ENCODE results near the gene CCDC88C.

The CCDC88C gene

GRCh38 chr14:91337699-91338335, 79.8 kb downstream of the CCDC88C start:
- H3K36me3 ChIP-seq (ENCODE audit: insufficient read depth, low read length), result peaks cover 73% of the 10 kb centered on the region
- H3K27me3 ChIP-seq (ENCODE audit: insufficient read depth, low read length), result no peaks in the 10 kb centered on the region
- no peaks in the 10 kb centered on the region for H3K4me1 ChIP-seq (ENCODE audit: insufficient read depth, low read length)
- no peak overlapping the region for H3K9ac ChIP-seq (ENCODE audit: low read depth, low read length)
- H3K9me3 ChIP-seq (ENCODE audit: insufficient read depth, low read depth, low read length), result no peaks in the 10 kb centered on the region
- WGBS, result 96% methylated on average over 23 of the region's 23 CpGs
- H3K4me3 ChIP-seq (ENCODE audit: low read length), result no peak overlapping the region
- no peak overlapping the region for H3K27ac ChIP-seq (ENCODE audit: low read depth, low read length)

- Histone ChIP-seq H3K36me3 (ENCODE audit: insufficient read depth, low read length) (peaks cover 61% of the 10 kb centered on the region), H3K9ac (ENCODE audit: low read depth, low read length) (no peak overlapping the region), H3K4me3 (ENCODE audit: low read length) (no peak overlapping the region), H3K27me3 (ENCODE audit: insufficient read depth, low read length) (no peaks in the 10 kb centered on the region), H3K4me1 (ENCODE audit: insufficient read depth, low read length) (no peaks in the 10 kb centered on the region), H3K27ac (ENCODE audit: low read depth, low read length) (no peak overlapping the region), H3K9me3 (ENCODE audit: insufficient read depth, low read depth, low read length) (no peaks in the 10 kb centered on the region)
- WGBS, result 98% methylated on average over 9 of the region's 9 CpGs
Observed at GRCh38 chr14:91336093-91336450, 81.5 kb downstream of the CCDC88C start.

GRCh38 chr14:91335191-91336092, 82.2 kb downstream of the CCDC88C start:
- Histone ChIP-seq H3K36me3 (ENCODE audit: insufficient read depth, low read length) (peaks cover 59% of the 10 kb centered on the region), H3K9me3 (ENCODE audit: insufficient read depth, low read depth, low read length) (no peaks in the 10 kb centered on the region), H3K27me3 (ENCODE audit: insufficient read depth, low read length) (no peaks in the 10 kb centered on the region), H3K4me1 (ENCODE audit: insufficient read depth, low read length) (no peaks in the 10 kb centered on the region), H3K4me3 (ENCODE audit: low read length) (no peak overlapping the region), H3K9ac (ENCODE audit: low read depth, low read length) (no peak overlapping the region), H3K27ac (ENCODE audit: low read depth, low read length) (no peak overlapping the region)
- 93% methylated on average over 18 of the region's 19 CpGs for WGBS

- Histone ChIP-seq H3K27me3 (ENCODE audit: insufficient read depth, low read length) (no peaks in the 10 kb centered on the region), H3K4me3 (ENCODE audit: low read length) (no peak overlapping the region), H3K36me3 (ENCODE audit: insufficient read depth, low read length) (peaks cover 44% of the 10 kb centered on the region), H3K9ac (ENCODE audit: low read depth, low read length) (no peak overlapping the region), H3K27ac (ENCODE audit: low read depth, low read length) (no peak overlapping the region), H3K9me3 (ENCODE audit: insufficient read depth, low read depth, low read length) (no peaks in the 10 kb centered on the region), H3K4me1 (ENCODE audit: insufficient read depth, low read length) (no peaks in the 10 kb centered on the region)
- WGBS, result 94% methylated on average over 3 of the region's 3 CpGs
Observed at GRCh38 chr14:91333650-91334039, 84.0 kb downstream of the CCDC88C start.

GRCh38 chr14:91332986-91333649, 84.5 kb downstream of the CCDC88C start:
- no peaks in the 10 kb centered on the region for H3K27me3 ChIP-seq (ENCODE audit: insufficient read depth, low read length)
- no peaks in the 10 kb centered on the region for H3K4me1 ChIP-seq (ENCODE audit: insufficient read depth, low read length)
- H3K9me3 ChIP-seq (ENCODE audit: insufficient read depth, low read depth, low read length), result no peaks in the 10 kb centered on the region
- H3K36me3 ChIP-seq (ENCODE audit: insufficient read depth, low read length), result peaks cover 39% of the 10 kb centered on the region
- 94% methylated on average over 14 of the region's 17 CpGs for WGBS
- no peak overlapping the region for H3K27ac ChIP-seq (ENCODE audit: low read depth, low read length)
- H3K4me3 ChIP-seq (ENCODE audit: low read length), result no peak overlapping the region
- no peak overlapping the region for H3K9ac ChIP-seq (ENCODE audit: low read depth, low read length)

GRCh38 chr14:91332171-91332985, 85.2 kb downstream of the CCDC88C start:
- WGBS, result 90% methylated on average over 19 of the region's 19 CpGs

GRCh38 chr14:91331721-91332120, 85.9 kb downstream of the CCDC88C start:
- no peak overlapping the region for H3K9ac ChIP-seq (ENCODE audit: low read depth, low read length)
- H3K9me3 ChIP-seq (ENCODE audit: insufficient read depth, low read depth, low read length), result no peaks in the 10 kb centered on the region
- 90% methylated on average over 3 of the region's 3 CpGs for WGBS
- no peaks in the 10 kb centered on the region for H3K4me1 ChIP-seq (ENCODE audit: insufficient read depth, low read length)
- H3K27me3 ChIP-seq (ENCODE audit: insufficient read depth, low read length), result no peaks in the 10 kb centered on the region
- H3K4me3 ChIP-seq (ENCODE audit: low read length), result no peak overlapping the region
- H3K27ac ChIP-seq (ENCODE audit: low read depth, low read length), result no peak overlapping the region
- H3K36me3 ChIP-seq (ENCODE audit: insufficient read depth, low read length), result peaks cover 29% of the 10 kb centered on the region

More at GRCh38 chr14:91332171-91332985, 85.2 kb downstream of the CCDC88C start:
- Histone ChIP-seq H3K4me3 (ENCODE audit: low read length) (no peak overlapping the region), H3K27me3 (ENCODE audit: insufficient read depth, low read length) (no peaks in the 10 kb centered on the region), H3K36me3 (ENCODE audit: insufficient read depth, low read length) (peaks cover 32% of the 10 kb centered on the region), H3K27ac (ENCODE audit: low read depth, low read length) (no peak overlapping the region), H3K9ac (ENCODE audit: low read depth, low read length) (no peak overlapping the region), H3K9me3 (ENCODE audit: insufficient read depth, low read depth, low read length) (no peaks in the 10 kb centered on the region), H3K4me1 (ENCODE audit: insufficient read depth, low read length) (no peaks in the 10 kb centered on the region)

GRCh38 chr14:91330856-91331255, 86.8 kb downstream of the CCDC88C start:
- Histone ChIP-seq H3K9ac (ENCODE audit: low read depth, low read length) (no peak overlapping the region), H3K27me3 (ENCODE audit: insufficient read depth, low read length) (no peaks in the 10 kb centered on the region), H3K27ac (ENCODE audit: low read depth, low read length) (no peak overlapping the region), H3K9me3 (ENCODE audit: insufficient read depth, low read depth, low read length) (no peaks in the 10 kb centered on the region), H3K4me3 (ENCODE audit: low read length) (no peak overlapping the region), H3K36me3 (ENCODE audit: insufficient read depth, low read length) (peaks cover 27% of the 10 kb centered on the region), H3K4me1 (ENCODE audit: insufficient read depth, low read length) (no peaks in the 10 kb centered on the region)
- WGBS, result 85% methylated on average over 8 of the region's 8 CpGs

- no peak overlapping the region for H3K9ac ChIP-seq (ENCODE audit: low read depth, low read length)
- no peaks in the 10 kb centered on the region for H3K9me3 ChIP-seq (ENCODE audit: insufficient read depth, low read depth, low read length)
- H3K27me3 ChIP-seq (ENCODE audit: insufficient read depth, low read length), result no peaks in the 10 kb centered on the region
- H3K27ac ChIP-seq (ENCODE audit: low read depth, low read length), result no peak overlapping the region
- no peak overlapping the region for H3K4me3 ChIP-seq (ENCODE audit: low read length)
- 89% methylated on average over 14 of the region's 14 CpGs for WGBS
- peaks cover 27% of the 10 kb centered on the region for H3K36me3 ChIP-seq (ENCODE audit: insufficient read depth, low read length)
- no peaks in the 10 kb centered on the region for H3K4me1 ChIP-seq (ENCODE audit: insufficient read depth, low read length)
Observed at GRCh38 chr14:91330096-91330696, 87.4 kb downstream of the CCDC88C start.

GRCh38 chr14:91329486-91330014, 88.1 kb downstream of the CCDC88C start:
- Histone ChIP-seq H3K36me3 (ENCODE audit: insufficient read depth, low read length) (peaks cover 30% of the 10 kb centered on the region), H3K27me3 (ENCODE audit: insufficient read depth, low read length) (no peaks in the 10 kb centered on the region), H3K4me3 (ENCODE audit: low read length) (no peak overlapping the region), H3K4me1 (ENCODE audit: insufficient read depth, low read length) (no peaks in the 10 kb centered on the region), H3K9ac (ENCODE audit: low read depth, low read length) (no peak overlapping the region), H3K9me3 (ENCODE audit: insufficient read depth, low read depth, low read length) (no peaks in the 10 kb centered on the region), H3K27ac (ENCODE audit: low read depth, low read length) (no peak overlapping the region)
- WGBS, result 77% methylated on average over 3 of the region's 3 CpGs

Data from HUES64 (cell line).